Erythroblast (primary cell): ENCODE data around the gene SH2D3A.

Source experiments
- DNase-seq, 2 experiments: peaks; one replicate each; lab custom pipeline; 2025; lab: John Stamatoyannopoulos, UW
- GATA1 ChIP-seq: IDR thresholded peaks from 2 replicates; pipeline ENCODE4 v1.6.1; 2011; ENCODE audit warnings: low read depth, mild to moderate bottlenecking, control low read depth, low read length, moderate library complexity
- POLR2A ChIP-seq: IDR thresholded peaks from 2 replicates; pipeline ENCODE4 v1.6.1; 2011; ENCODE audit warnings: mild to moderate bottlenecking, low read length

SH2D3A gene

GRCh38 chr19:6721138-6721474 lies 46.1 kb downstream of the SH2D3A start:
- TF ChIP-seq GATA1 (no peak), POLR2A (no peak)

DNA sequence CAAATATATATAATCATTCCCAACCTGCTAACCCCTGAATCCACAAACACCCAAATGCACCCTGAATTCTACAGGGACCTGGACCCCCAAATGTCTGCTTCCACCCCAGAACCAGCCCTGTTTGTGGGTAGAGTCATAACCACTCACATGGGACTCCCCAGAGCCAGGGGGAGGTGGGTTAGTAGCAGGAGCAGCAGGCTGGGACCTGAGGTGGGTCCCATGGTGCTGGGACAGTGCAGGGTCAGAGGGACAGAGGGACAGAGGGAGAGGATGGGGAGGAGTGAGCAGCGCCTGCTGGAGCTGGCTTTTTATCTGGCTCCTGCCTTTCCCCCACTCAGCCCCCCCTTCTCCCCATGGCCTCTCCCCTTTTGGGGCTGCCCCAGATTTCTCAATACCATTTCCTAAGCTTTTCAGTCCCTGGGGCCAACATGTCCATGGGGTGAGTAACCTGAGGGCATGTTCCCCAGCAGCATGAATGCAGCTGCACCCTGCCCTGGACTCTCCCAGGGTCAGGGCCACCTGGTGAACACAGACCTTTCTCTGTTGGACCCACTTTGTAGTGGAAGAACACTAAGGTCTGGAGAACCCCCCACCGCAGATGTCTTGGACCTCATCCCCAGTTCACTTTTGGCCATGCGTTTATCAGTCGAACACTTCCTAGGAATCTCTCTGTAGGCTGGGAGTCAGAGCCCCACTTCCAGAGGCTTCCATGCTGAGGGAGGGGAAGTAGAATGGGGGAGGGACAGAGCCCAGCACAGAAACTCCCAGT lies 46.7 kb downstream of the SH2D3A start, which contains the start of gene C3:
C3 (minus strand) TSS at position 282 of the 769 bp plus-strand sequence; CDS start at position 221, 61 bp downstream.
- TF ChIP-seq GATA1 = no peak
- no peak for TF ChIP-seq POLR2A
- DNase-seq = no peak

More at GRCh38 chr19:6721138-6721474, 46.1 kb downstream of the SH2D3A start:
- DNase-seq = no peak

DNA sequence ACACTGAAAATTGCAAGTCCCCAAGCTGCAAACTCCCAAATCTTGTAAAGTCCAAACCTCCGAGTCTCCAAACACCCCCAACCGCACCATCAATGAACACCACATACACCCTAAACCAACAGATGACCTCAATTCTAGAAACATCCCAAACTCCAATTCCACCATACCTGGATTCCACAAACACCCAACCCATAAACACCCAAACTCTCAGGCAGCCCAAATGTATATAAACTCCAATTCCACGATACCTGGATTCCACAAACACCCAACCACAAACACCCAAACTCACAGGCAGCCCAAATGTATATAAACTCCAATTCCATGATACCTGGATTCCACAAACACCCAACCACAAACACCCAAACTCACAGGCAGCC lies 47.3 kb downstream of the SH2D3A start:
- DNase-seq = no peak
- no peak for TF ChIP-seq POLR2A
- TF ChIP-seq GATA1 = no peak

DNA sequence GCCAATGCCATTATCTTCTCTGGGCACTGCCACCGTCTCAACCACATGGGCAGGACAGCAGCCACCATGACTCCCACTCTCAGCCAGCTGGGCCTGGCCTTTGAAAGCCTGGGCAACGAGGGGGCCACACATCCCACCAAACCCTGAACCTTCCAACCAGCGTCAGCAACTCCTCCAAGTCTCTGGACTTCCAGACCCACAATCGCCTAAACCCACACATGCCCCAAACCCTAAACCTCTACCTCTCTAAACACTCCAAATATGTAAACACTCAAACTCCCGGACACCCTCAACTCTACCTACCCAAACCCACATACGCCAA lies 47.7 kb downstream of the SH2D3A start:
- DNase-seq = no peak

GRCh38 chr19:6718741-6719539 lies 48.3 kb downstream of the SH2D3A start:
- TF ChIP-seq POLR2A (no peak), GATA1 (no peak)
- peak; percentile 63 to 76 for DNase-seq

More for the DNA sequence above, 47.7 kb downstream of the SH2D3A start:
- TF ChIP-seq POLR2A (no peak), GATA1 (no peak)

DNA sequence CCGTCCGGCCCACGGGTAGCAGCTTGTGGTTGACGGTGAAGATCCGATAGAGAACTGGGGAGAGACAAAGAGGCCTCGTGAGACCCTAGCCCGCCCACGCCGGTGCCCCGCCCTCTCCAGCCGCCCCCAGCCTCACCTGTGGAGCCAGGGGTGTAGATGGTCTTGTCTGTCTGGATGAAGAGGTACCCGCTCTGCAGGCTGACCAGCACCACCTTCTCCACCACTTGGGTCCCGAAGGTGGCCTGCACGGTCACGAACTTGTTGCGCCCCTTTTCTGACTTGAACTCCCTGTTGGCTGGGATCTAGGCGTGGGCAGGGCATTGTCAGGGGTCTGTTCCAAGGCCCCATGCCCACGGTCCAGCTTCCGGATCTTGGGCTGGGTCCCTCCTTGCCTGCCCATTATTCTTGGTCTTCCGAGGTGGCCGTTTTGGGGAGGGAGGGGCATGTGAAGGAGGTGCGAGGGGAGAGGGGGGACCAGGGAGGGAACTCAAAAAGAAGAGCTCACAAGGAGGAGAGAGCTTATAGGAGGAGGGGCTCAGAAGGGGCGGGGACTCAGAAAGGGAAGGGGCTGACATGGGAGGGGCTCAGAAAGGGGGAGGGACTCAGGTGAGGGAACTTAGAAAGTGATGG lies 49.0 kb downstream of the SH2D3A start:
- TF ChIP-seq POLR2A = no peak
- no peak for TF ChIP-seq GATA1
- DNase-seq = no peak

- peak; percentile 61 to 76 for DNase-seq
- TF ChIP-seq POLR2A (no peak), GATA1 (no peak)
Measured at GRCh38 chr19:6717441-6717971, 49.7 kb downstream of the SH2D3A start.

GRCh38 chr19:6717036-6717435 lies 50.2 kb downstream of the SH2D3A start:
- no peak for TF ChIP-seq POLR2A
- TF ChIP-seq GATA1 = no peak
- DNase-seq = no peak

DNA sequence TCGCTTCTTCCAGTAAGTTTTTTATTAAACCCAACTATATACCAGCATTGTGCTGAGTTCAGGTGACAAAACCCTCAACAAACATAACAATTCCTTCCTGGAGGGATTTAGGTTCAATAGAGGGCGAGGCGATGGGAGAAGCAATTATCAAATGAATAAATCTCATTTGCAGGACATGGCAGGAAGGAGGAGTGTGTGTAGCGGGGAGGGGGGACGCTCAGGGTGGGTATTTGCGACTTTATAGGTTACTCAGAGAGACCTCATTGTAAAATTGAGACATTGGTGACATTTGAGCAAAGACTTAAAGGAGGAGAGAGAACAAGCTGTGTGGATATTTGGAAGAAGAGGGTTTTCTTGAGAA lies 50.6 kb downstream of the SH2D3A start:
- DNase-seq = no peak
- TF ChIP-seq POLR2A (no peak), GATA1 (no peak)

GRCh38 chr19:6714749-6715555 lies 52.3 kb downstream of the SH2D3A start:
- TF ChIP-seq POLR2A (no peak), GATA1 (no peak)
- DNase-seq = no peak

DNA sequence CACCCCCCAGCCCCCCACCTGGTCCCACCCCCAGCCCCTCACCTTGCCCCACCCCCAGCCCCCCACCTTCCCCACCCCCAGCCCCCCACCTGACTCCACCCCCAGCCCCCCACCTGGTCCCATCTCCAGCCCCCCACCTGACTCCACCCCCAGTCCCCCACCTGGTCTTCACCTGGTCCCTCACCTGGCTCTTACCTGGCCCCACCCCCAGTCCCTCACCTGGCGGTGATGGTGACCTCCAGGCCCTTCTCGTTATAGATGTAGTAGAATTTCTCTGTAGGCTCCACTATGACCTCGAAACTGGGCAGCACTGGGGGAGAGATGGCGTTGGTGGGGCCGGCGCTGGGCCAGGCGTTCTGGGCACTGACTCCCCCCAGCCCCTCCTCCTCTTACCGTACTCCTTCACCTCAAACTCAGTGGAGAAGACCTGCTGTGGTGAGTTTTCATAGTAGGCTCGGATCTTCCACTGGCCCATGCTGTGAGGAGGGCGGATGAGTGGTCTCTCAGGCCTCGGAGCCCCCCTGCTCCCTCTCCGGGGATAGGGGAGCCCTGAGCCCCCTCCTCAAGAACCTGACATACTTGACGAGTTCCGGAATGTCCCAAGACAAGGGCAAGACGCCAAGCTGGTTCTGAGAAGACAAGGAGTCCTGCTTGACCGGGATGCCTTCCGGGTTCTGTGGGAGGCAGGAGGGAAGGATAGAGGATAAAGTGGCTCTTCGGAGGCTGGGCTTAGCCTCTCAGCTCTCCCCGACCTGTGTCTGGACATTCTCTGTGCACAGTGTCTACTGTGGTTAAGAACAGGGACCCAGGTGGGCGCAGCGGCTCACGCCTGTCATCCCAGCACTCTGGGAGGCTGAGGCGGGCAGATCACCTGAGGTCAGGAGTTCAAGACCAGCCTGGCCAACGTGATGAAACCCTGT lies 53.2 kb downstream of the SH2D3A start:
- DNase-seq = no peak
- TF ChIP-seq GATA1 (no peak), POLR2A (no peak)

GRCh38 chr19:6712692-6713670 lies 54.3 kb downstream of the SH2D3A start:
- DNase-seq = no peak
- TF ChIP-seq GATA1 (no peak), POLR2A (no peak)
